GM12892 (cell line): ENCODE data around the gene KRT76. TPM values are rescaled to one million over a fixed set of nuclear protein-coding genes. Genes with fewer than 3 reads are reported as not detected.

Experiments
- DNase-seq: peaks from one replicate; pipeline ENCODE4 v3.0.0; 2011; ENCODE audit not compliant: insufficient read length
- FAIRE-seq: peaks from 2 replicates; lab custom pipeline; 2011; peaks lifted over from hg19 to GRCh38; lab: Jason Lieb, UNC
- POLR2A ChIP-seq: IDR thresholded peaks from 2 replicates; pipeline ENCODE4 v1.6.1; 2011; ENCODE audit warnings: low read depth, low read length, control low read depth
- POLR2AphosphoS5 ChIP-seq: IDR thresholded peaks from 2 replicates; pipeline ENCODE4 v1.6.1; 2011; ENCODE audit warnings: low read depth, low read length, control low read depth
- TAF1 ChIP-seq: IDR thresholded peaks from 2 replicates; pipeline ENCODE4 v1.6.1; 2011; ENCODE audit warnings: low read depth, mild to moderate bottlenecking, control low read depth, low read length, borderline replicate concordance
- polyA plus RNA-seq: library from polyadenylated mRNA; unstranded; fragments of >200 nt; gene quantifications from one replicate; pipeline ENCODE4 v1.2.1, GENCODE V29; 2012; ENCODE audit warnings: missing spikeins, inconsistent platforms; ENCODE audit not compliant: missing spikeins

The KRT76 gene
- polyA plus RNA-seq, result not detected

DNA sequence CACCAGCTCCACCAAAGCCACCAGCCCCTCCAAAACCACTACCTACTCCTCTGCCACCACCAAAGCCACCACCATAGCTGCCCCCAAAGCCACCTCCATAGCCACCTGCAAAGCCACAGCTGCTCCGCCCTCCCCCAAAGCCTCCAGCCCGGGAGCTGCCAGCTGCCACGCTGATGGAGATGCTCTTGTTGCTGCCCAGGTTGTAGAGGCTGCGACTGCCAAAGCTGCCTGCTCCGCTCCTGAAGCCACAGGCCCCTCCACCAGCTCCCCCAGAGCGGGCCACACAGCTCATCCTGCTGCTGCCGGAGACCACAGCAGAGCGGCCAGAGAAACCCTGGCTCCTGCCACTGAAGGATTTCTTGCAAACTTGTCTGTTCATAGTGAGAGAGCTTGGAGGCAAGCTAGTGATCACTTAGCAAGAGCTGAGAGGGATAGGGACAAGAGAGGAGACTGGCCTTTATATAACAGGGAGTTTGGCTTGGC is at the start of gene KRT76:
Gene KRT76 (minus strand): TSS at position 433 of the 483 bp plus-strand sequence. CDS start 54 bp downstream, at position 379.
- FAIRE-seq (no peak), DNase-seq (no peak)

DNA sequence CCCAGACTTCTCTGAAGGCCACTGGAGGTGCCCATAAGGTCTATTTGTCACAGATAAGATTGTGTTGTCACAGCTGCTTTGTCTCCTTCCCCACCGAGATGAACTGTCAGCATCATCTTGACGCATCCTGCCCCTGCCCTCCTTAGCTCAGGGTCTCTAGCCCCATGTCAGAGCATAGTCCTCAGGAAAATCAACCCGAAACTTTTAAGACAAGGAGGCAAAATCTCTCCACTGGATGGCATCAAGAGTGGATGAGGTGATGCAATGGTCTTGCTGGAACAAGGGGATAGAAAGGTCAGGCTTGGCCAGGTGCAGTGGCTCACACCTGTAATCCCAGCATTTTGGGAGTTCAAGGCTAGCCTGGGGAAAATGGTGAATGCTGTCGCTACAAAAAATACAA is 48.8 kb upstream of the KRT76 start:
- no peak for DNase-seq
- no peak for FAIRE-seq
- TF ChIP-seq POLR2A (no peak), POLR2AphosphoS5 (no peak), TAF1 (no peak)

More for the DNA sequence above, at the start of gene KRT76:
- TF ChIP-seq TAF1, result no peak

DNA sequence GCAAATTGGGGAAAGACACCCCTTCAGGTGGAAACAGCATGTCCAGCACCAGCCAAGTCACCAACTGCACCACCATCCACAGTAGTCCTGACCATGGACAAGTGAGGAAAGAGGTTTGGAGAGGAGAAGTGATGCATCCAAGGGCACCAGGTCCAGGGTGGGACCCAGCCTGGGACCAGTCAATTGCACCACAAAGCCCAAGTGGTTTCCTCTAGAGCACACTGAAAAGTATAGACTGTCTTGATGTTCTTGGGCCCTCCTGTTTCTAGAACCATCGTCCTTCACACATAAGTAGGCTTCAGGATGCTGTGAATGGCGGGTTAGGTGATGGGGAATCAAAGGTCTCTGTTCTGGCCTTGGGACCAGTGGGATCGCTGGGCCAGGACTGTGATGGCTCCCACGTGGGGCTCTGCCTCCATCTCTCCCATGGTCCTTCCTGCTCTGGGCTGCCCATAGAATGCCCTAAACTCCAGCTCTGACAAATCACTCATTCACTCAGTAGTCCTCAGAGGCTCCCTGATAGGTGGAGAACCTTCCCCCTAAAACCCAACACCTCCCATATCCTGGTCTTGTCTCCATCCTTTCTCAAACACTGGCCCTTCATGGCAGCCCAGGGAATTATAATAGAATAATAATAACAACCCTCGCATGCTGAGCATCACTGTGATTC is 47.7 kb upstream of the KRT76 start:
- no peak for DNase-seq
- FAIRE-seq, result no peak
- no peak for TF ChIP-seq POLR2AphosphoS5
- TF ChIP-seq TAF1, result no peak
- no peak for TF ChIP-seq POLR2A

DNA sequence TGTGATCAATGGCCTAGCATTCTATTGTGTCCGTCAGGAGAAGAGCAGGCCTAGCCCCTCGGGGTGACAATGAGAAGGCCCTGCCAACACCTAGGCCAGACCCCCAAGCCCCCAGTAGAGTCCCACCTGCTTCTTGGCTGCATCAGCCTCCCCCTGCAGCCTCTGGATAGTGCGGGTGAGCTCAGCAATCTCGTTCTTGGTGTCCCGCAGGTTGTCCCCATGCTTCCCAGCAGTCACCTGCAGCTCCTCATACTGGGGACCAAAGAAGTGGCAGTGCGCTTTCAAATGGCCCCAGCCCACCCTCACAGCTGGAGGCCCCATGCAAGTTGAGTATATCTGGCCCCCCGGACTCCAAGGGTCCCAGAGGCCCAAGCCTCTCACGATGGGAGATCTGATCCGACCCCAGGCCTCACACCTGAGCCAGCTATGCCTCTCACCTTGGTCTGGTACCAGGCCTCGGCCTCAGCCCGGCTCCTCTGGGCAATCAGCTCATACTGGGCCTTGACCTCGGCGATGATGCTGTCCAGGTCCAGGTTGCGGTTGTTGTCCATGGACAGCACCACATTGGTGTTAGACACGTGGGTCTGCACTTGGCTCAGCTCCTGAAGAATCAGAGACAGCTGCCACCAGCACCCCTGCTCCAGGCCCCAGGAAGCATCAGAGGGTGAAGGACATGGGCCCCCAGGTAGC is 46.8 kb upstream of the KRT76 start:
- FAIRE-seq, result no peak
- TF ChIP-seq POLR2AphosphoS5 (no peak), TAF1 (no peak), POLR2A (no peak)
- no peak for DNase-seq

DNA sequence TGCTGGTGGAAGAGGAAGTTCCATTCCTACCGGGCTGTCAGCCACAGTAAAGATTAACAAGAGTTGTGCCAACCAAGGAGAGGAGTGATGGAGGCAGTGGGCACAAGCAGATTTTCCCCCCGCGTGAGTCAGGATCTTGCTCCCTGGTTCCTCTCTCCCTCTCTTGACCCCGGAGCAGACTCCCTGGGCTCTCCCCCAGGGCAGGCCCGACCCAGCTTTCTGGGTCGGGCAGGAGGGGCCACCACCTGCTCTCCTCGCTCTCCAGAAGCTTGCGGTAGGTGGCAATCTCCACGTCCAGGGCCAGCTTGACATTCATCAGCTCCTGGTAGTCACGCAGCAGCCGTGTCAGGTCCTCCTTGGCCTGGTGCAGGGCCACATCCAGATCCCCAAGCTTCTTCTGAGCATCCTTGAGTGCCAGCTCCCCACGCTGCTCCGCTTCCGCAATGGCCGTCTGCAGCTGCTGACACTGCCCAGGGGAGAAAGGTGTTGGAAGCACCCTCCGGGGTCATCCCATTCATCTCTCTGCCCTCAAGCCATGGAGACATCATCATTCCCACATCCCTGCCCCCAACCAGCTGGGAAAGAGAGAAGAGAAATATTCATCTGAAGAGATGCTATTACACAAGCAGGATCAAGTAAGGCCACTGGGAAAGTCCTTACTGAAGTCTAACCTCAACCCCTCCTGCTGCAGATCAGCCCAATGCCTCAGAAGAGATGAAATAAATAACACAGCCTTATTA is 45.8 kb upstream of the KRT76 start:
- FAIRE-seq (no peak), DNase-seq (no peak)
- TF ChIP-seq TAF1, result no peak

DNA sequence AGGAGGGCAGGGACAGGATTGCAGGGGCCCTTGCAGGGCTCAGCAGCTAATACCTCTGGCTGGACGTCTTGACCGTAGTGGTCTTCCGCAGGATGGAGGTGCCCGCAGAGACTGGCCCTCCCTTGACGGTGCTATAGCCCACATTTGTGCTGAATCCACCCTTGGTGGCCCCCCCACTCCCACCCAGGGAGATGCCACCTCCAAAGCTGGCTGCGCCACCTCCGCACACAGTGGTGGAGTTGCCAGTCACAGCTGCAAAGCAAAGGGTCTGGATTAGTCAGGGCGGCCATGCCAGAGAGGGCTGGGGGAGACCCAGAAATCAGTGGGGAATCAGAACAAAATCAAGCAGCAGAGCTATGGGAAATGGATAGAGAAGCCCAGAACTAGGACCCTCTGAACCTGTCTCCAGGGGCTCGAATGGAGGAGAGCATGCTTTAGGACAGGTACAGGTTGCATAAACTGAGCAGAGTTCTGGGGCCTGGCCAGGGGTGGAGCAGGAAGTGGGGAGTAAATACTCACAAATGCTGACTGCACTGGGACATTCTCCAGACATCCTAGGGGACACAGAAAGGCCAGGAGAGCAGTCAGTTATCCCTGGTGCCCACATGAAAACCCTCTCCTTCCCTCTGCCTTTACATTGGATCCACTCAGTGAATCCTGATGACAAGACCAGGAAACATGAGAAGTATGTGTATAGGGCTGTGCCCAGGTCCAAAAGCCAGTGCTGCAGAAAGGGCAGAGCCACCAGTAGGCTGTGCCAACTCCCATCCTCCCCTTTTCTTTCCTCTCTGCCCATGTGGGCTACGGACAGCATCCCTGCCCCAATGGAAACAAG is 44.9 kb upstream of the KRT76 start:
- FAIRE-seq (no peak), DNase-seq (no peak)
- no peak for TF ChIP-seq TAF1
- TF ChIP-seq POLR2AphosphoS5, result no peak
- no peak for TF ChIP-seq POLR2A

DNA sequence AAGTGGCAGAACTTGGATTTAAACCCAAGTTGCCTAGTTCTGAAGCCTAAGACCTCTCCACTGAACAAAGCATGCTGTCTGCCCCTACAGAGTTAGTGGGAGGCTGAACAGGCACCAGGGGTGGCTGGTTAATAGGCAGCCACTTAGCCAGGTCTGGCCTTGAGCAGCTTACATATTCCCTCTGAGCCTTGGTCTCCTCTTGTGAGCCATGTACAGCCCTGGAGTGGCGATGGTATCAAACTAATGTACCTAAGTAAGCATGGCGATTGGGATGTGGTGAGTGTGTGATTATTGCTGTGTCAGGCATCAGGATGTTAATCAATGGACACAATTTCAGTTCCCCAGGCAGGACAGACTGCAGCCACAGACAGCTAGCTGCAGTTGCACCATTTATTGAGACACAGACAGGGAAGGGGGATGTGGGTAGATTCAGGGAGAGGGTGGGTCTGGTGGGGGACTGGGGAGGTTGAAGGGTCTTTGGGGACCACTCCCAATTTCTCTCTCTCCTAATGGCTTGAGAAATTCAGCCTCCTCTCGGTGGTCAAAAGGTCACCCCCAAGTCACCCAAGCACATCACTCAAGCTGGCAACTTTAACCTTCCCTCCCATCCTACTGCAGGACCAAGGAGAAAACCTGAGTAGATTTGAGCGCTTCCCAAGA is 44.1 kb upstream of the KRT76 start:
- FAIRE-seq (no peak), DNase-seq (no peak)
- TF ChIP-seq TAF1 (no peak), POLR2A (no peak), POLR2AphosphoS5 (no peak)

DNA sequence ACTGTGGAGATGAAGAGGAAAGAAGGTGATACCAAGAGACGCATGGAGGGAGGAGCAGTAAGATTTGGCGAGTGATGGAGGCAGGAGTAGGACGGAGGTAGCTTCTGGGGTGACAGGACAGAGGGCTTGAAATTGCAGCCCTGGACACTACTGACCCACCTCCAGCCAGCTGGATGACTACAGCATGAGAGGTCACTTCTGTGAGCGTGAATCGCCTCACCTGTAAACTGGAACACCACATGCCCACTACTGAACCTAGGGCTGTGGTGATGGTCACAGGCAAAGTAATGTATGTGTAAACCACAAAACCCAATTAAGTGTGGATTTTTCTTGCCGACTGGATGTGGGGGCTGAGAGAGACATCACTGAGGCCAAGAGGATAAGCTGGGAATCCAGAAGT is 43.4 kb upstream of the KRT76 start:
- no peak for FAIRE-seq
- TF ChIP-seq POLR2AphosphoS5 (no peak), TAF1 (no peak), POLR2A (no peak)

DNA sequence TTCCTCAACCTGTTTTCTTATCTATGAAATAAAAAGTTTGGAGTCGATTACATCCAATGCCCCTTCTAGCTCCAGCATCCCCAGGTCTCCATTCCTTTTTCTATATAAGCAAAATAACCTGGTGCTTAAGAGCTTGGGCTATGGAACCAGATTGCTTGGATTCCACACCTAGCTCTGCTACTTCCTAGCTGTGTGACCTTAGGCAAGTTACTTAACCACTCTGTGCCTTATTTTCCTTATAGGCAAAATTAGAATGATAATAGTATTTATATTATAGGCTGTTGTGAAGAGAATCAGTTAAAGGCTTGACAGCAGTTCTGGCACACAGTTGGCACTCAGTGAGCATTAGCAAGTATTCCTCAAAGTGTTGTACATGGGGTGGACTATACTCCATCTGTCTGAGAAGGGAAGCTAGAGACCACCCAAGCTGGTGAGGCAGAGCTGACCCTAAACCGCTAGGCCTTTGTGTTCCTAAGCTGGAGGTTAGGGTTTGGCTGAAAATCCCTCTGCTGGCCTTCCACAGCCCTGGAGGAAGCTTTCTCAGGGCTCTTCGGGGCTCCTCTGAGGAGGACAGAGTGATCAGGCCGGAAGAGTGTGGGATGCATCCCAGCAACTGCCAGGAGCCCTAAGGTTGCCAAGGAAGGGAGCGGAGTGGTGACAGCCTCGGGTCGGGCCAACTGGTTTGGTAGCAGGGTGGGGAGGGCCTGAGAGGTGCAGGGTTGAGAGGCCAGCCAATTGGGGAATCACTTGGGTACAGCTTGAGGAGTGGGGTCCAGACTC is 42.8 kb upstream of the KRT76 start:
- TF ChIP-seq TAF1 (no peak), POLR2A (no peak), POLR2AphosphoS5 (no peak)
- DNase-seq (no peak), FAIRE-seq (no peak)

More for the DNA sequence above, 43.4 kb upstream of the KRT76 start:
- DNase-seq, result no peak

DNA sequence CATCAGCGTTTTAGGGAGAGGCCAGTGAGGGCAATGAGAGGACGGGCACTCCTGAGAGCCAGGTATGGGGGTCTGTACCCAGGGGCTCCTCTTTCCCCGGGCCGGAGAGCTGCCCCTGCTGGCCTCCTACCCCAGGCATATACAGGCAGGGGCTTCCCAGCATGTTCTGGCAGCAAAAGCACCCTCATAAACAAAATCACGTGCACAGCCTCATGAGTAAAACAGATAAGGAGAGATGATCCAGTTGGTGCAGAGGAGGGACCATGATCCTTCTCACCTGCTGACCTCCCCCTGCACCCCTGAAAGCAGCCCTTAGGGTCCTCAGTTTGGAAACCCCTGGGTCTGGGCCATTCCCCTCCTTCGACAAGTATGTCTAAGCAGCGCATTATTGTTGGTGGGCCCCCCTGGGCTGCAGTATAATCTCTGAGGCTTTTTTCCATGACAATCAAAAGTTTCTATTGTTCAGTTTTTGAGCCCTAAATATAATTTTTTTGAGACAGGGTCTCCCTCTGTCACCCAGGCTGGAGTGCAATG is 41.8 kb upstream of the KRT76 start:
- no peak for TF ChIP-seq POLR2A
- no peak for TF ChIP-seq POLR2AphosphoS5
- no peak for TF ChIP-seq TAF1
- FAIRE-seq, result no peak
- no peak for DNase-seq

DNA sequence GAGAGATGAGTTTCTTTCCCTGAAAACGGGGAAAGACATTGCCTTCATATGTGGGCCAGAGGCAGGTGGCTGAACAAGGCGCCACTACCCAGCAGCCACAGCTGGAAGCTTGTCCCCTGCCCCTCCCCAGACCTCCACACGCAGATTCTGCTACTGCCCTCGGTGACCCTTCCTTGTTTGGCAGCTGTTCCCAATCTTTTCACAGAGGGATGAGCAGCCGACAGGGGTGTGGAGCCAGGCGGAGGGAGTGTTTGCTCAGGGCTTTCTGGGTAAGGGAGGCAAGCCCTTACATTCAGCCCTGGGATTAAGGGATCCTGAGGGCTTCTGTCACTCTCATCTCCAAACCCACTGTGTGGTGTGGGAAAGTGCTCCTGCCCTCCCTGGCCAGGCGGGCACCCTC is 41.2 kb upstream of the KRT76 start:
- no peak for FAIRE-seq
- TF ChIP-seq POLR2AphosphoS5 (no peak), POLR2A (no peak), TAF1 (no peak)
- no peak for DNase-seq
